HCT116 (cell line): ENCODE measurements around the gene CNNM3. TPM values are rescaled to one million over a fixed set of nuclear protein-coding genes. Genes with fewer than 3 reads are reported as not detected.

ENCODE experiments used
- ATAC-seq: fragments of 200-7000 bp; cut with Tn5 transposase; 2 replicates; pipeline ENCODE4 v1.9.1; 2020; ENCODE audit warnings: mild to moderate bottlenecking, moderate library complexity
- BruUV-seq: library from RNA; stranded (reverse); fragments of 400-500 nt; replicated peaks from 2 replicates; lab custom pipeline; 2021; lab: Mats Ljungman, UMichigan
- CTCF ChIA-PET: fragments of 300-600 bp; sonication (Branson Sonifier 250); formaldehyde crosslinking; loops from one replicate; lab custom pipeline; 2021; ENCODE audit warnings: antibody characterized with exemption; lab: Charles Lee
- POLR2A ChIA-PET: fragments of 300-600, 350-600 bp; sonication (Branson Sonifier 250); formaldehyde crosslinking; loops from one replicate; lab custom pipeline; 2021; ENCODE audit warnings: antibody characterized with exemption; lab: Charles Lee
- RAD21 ChIA-PET, 2 experiments: fragments of 300-600 bp; sonication (Branson Sonifier 250); formaldehyde crosslinking; loops; one replicate each; lab custom pipeline; 2023; ENCODE audit warnings: low total read pairs in 2 of 2; ENCODE audit not compliant: uncharacterized antibody in 2 of 2, unreplicated experiment in 2 of 2, low non-redundant PET in 1 of 2; lab: Charles Lee
- DNase-seq: peaks from one replicate; pipeline ENCODE4 v3.0.0-alpha.2; 2010; ENCODE audit warnings: low read depth, low spot score
- H2AFZ ChIP-seq: fragments of 200-600 bp; shearing (Covaris generic), sonication (generic); 2 replicates; pipeline ENCODE4 v1.6.1; 2017; ENCODE audit warnings: low read depth, mixed run types, mixed read lengths, antibody characterized with exemption, low read length; ENCODE audit not compliant: poor library complexity, severe bottlenecking
- H3K27ac ChIP-seq: 2 replicates; pipeline ENCODE4 v1.5.1; 2012; ENCODE audit warnings: low read depth, low read length
- H3K27me3 ChIP-seq: fragments of 200-600 bp; sonication (generic); 2 replicates; pipeline ENCODE4 v1.6.1; 2016; ENCODE audit warnings: mixed run types, low read length, mixed read lengths; ENCODE audit not compliant: insufficient read depth
- H3K36me3 ChIP-seq, 2 experiments: fragments of 200-500 bp in 1 of 2; fragments of 200-600 bp in 1 of 2; sonication (Bioruptor generic) in 1 of 2; sonication (generic) in 1 of 2; 2 replicates each; pipeline versions ENCODE4 v1.5.1 to v1.6.1; 2014 to 2016; ENCODE audit warnings: low read length in 2 of 2, inconsistent platforms in 1 of 2, mixed read lengths in 1 of 2, mixed run types in 1 of 2; ENCODE audit not compliant: insufficient read depth in 2 of 2, control insufficient read depth in 1 of 2
- H3K4me1 ChIP-seq, 2 experiments: fragments of 200-600 bp in 1 of 2; sonication (generic) in 1 of 2; 2 replicates each; pipeline versions ENCODE4 v1.5.1 to v1.6.1; 2012 to 2017; ENCODE audit warnings: low read length in 2 of 2, inconsistent platforms in 1 of 2, mild to moderate bottlenecking in 1 of 2, mixed read lengths in 1 of 2, mixed run types in 1 of 2, moderate library complexity in 1 of 2; ENCODE audit not compliant: insufficient read depth in 2 of 2, control insufficient read depth in 1 of 2
- H3K4me2 ChIP-seq: fragments of 200-600 bp; sonication (generic); 2 replicates; pipeline ENCODE4 v1.6.1; 2017; ENCODE audit warnings: mixed run types, low read length, mixed read lengths
- H3K4me3 ChIP-seq, 2 experiments: fragments of 200-600 bp in 1 of 2; sonication (generic) in 1 of 2; replicated peaks in 1 of 2; 2 replicates each; pipeline ENCODE4 v1.5.1; 2011 to 2016; ENCODE audit warnings: low read length in 2 of 2, control low read depth in 1 of 2, low read depth in 1 of 2, mild to moderate bottlenecking in 1 of 2, mixed read lengths in 1 of 2, mixed run types in 1 of 2
- H3K79me2 ChIP-seq: fragments of 200-600 bp; sonication (generic); 2 replicates; pipeline ENCODE4 v1.6.1; 2017; ENCODE audit warnings: mild to moderate bottlenecking, mixed run types, low read length, moderate library complexity, mixed read lengths; ENCODE audit not compliant: insufficient read depth
- H3K9ac ChIP-seq: fragments of 200-600 bp; sonication (generic); 2 replicates; pipeline ENCODE4 v1.6.1; 2016; ENCODE audit warnings: low read length, mixed read lengths
- H3K9me2 ChIP-seq: fragments of 200-600 bp; sonication (generic), shearing (Covaris generic); 2 replicates; pipeline ENCODE4 v1.6.1; 2017; ENCODE audit warnings: mixed run types, mild to moderate bottlenecking, moderate library complexity; ENCODE audit not compliant: insufficient read depth
- H3K9me3 ChIP-seq, 2 experiments: fragments of 200-500 bp in 1 of 2; fragments of 200-600 bp in 1 of 2; sonication (Bioruptor generic) in 1 of 2; sonication (generic) in 1 of 2; 2 replicates each; pipeline ENCODE4 v1.6.1; 2014 to 2017; ENCODE audit warnings: low read length in 2 of 2, mixed read lengths in 2 of 2, inconsistent platforms in 1 of 2, low read depth in 1 of 2, mild to moderate bottlenecking in 1 of 2, mixed run types in 1 of 2, moderate library complexity in 1 of 2; ENCODE audit not compliant: control insufficient read depth in 1 of 2, insufficient read depth in 1 of 2
- H4K20me1 ChIP-seq: fragments of 200-600 bp; sonication (generic), shearing (Covaris generic); 2 replicates; pipeline ENCODE4 v1.6.1; 2017; ENCODE audit warnings: mixed run types, mild to moderate bottlenecking, moderate library complexity; ENCODE audit not compliant: insufficient read depth
- CEBPB ChIP-seq: IDR thresholded peaks from 2 replicates; pipeline ENCODE4 v1.6.1; 2012; ENCODE audit warnings: low read depth
- CTCF ChIP-seq, 3 experiments: fragments of 200-600 bp in 1 of 3; sonication (generic) in 1 of 3; IDR thresholded peaks in 2 of 3; conservative IDR thresholded peaks in 1 of 3; 2 replicates each; pipeline ENCODE4 v1.5.1; 2012 to 2017; ENCODE audit warnings: low read depth in 2 of 3, low read length in 2 of 3, antibody characterized with exemption in 1 of 3, borderline replicate concordance in 1 of 3, control low read depth in 1 of 3, mild to moderate bottlenecking in 1 of 3, mixed read lengths in 1 of 3, mixed run types in 1 of 3, moderate library complexity in 1 of 3; ENCODE audit not compliant: insufficient read depth in 1 of 3
- EGR1 ChIP-seq: IDR thresholded peaks from 2 replicates; pipeline ENCODE4 v1.6.1; 2012; ENCODE audit warnings: low read depth
- EZH2 ChIP-seq: fragments of 200-600 bp; sonication (generic); IDR thresholded peaks from 2 replicates; pipeline ENCODE4 v1.6.1; 2017; ENCODE audit warnings: antibody characterized with exemption, mixed run types
- EZH2phosphoT487 ChIP-seq: fragments of 200-600 bp; IDR thresholded peaks from 2 replicates; pipeline ENCODE4 v1.6.1; 2018; ENCODE audit warnings: antibody characterized with exemption, borderline replicate concordance
- FOSL1 ChIP-seq: IDR thresholded peaks from 2 replicates; pipeline ENCODE4 v1.6.1; 2012; ENCODE audit warnings: low read depth
- JUND ChIP-seq: IDR thresholded peaks from 2 replicates; pipeline ENCODE4 v1.6.1; 2012
- MAX ChIP-seq: IDR thresholded peaks from 2 replicates; pipeline ENCODE4 v1.6.1; 2012
- POLR2A ChIP-seq: IDR thresholded peaks from 2 replicates; pipeline ENCODE4 v1.7.0; 2011; ENCODE audit warnings: borderline replicate concordance; ENCODE audit not compliant: insufficient read depth, insufficient read length; ENCODE audit errors: extremely low read depth
- POLR2AphosphoS5 ChIP-seq: IDR thresholded peaks from 2 replicates; pipeline ENCODE4 v1.6.1; 2011; ENCODE audit warnings: mild to moderate bottlenecking, low read depth, low read length, moderate library complexity
- REST ChIP-seq: IDR thresholded peaks from 2 replicates; pipeline ENCODE4 v1.6.1; 2012; ENCODE audit warnings: low read depth
- SIN3A ChIP-seq: IDR thresholded peaks from 2 replicates; pipeline ENCODE4 v1.6.1; 2012; ENCODE audit warnings: low read depth
- SP1 ChIP-seq: IDR thresholded peaks from 2 replicates; pipeline ENCODE4 v1.6.1; 2012; ENCODE audit warnings: low read depth
- SRF ChIP-seq: IDR thresholded peaks from 2 replicates; pipeline ENCODE4 v1.6.1; 2012; ENCODE audit warnings: low read depth
- YY1 ChIP-seq: IDR thresholded peaks from 2 replicates; pipeline ENCODE4 v1.6.1; 2011; ENCODE audit warnings: low read length, low read depth, moderate library complexity, mild to moderate bottlenecking; ENCODE audit not compliant: insufficient replicate concordance; ENCODE audit errors: extremely low read depth
- ZFX ChIP-seq: fragments of 450-650 bp; IDR thresholded peaks from 2 replicates; pipeline ENCODE4 v1.6.1; 2017
- ZNF274 ChIP-seq: fragments of 200-500 bp; sonication (Bioruptor generic); IDR thresholded peaks from 2 replicates; pipeline ENCODE4 v1.6.1; 2014; ENCODE audit warnings: mild to moderate bottlenecking, low read depth, low read length, inconsistent platforms
- intact Hi-C: fragments of 100-400 bp; cut with micrococcal nuclease; formaldehyde crosslinking; loops from 2 replicates; pipeline ENCODE4 v1.10.0; 2022
- total RNA-seq: library from RNA; stranded (reverse); gene quantifications from one replicate; pipeline ENCODE4 v1.2.1, GENCODE V29; 2021; ENCODE audit not compliant: unreplicated experiment
- TF ChIP-seq, protein P1 (sequence below): IDR thresholded peaks from 2 replicates; pipeline ENCODE4 v1.6.1; 2011; ENCODE audit warnings: mild to moderate bottlenecking, low read length, moderate library complexity; ENCODE audit not compliant: insufficient replicate concordance; ENCODE audit errors: extremely low read depth

CNNM3 gene
- total RNA-seq, 1 experiment from 2014 or later, result 31.1 TPM

DNA sequence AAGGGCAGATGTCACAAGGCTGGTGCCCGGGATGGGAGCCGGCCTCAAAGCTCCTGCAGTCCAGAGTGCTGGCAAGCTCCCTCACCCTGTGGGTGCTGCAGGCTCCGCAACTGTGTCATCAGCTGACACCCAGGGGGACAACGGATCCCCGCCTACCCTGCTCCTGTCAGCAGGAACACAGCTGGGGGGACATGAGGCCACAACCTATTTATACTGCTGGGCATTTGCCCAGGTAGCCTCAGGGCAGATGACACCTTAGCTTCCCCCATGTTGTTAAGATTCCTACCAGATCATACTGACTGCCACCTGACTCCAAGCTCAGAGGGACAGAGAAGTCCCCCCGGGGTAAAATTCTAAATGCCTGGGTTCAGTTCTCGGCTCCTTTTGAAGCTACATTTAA is 26.5 kb downstream of the CNNM3 start:
- Histone ChIP-seq H3K36me3 (peaks cover 2 to 4% of the 10 kb centered on the region in 2 experiments; a peak in 3 of 4 replicates), H3K9ac (no peak overlapping the region), H3K9me2 (no peaks in the 10 kb centered on the region), H3K27me3 (no peaks in the 10 kb centered on the region), H3K4me2 (no peak overlapping the region), H3K9me3 (no peaks in the 10 kb centered on the region), H3K27ac (no peak overlapping the region), H4K20me1 (no peaks in the 10 kb centered on the region), H3K79me2 (no peaks in the 10 kb centered on the region), H2AFZ (no peak overlapping the region), H3K4me1 (no peaks in the 10 kb centered on the region), H3K4me3 (no peak overlapping the region)
- ATAC-seq (no peak), DNase-seq (no peak)
- ChIA-PET POLR2A (interaction anchor here (1.3 kb wide), 1 partner anchor 15 kb away, joined by 3 read pairs; the partner anchor contains the start of gene ANKRD39), RAD21 (no interaction called here), CTCF (interaction anchor here (1.2 kb wide), 1 partner anchor 15 kb away, joined by 3 read pairs; the partner anchor contains the start of gene ANKRD39)
- intact Hi-C loops, result no loop called here
- no peak for TF ChIP-seq JUND
- no peak for TF ChIP-seq SRF
- no peak for TF ChIP-seq FOSL1
- TF ChIP-seq SIN3A, result no peak
- TF ChIP-seq REST, result no peak
- no peak for TF ChIP-seq CEBPB
- no peak for TF ChIP-seq POLR2AphosphoS5
- TF ChIP-seq YY1, result no peak
- TF ChIP-seq SP1, result no peak
- no peak for TF ChIP-seq EGR1
- TF ChIP-seq EZH2phosphoT487, result no peak
- TF ChIP-seq POLR2A, result no peak
- no peak for TF ChIP-seq ZNF274
- TF ChIP-seq CTCF (IDR thresholded peaks at IDR 0.05 in 2 of 3, conservative IDR thresholded peaks at IDR 0.05 in 1 of 3; ENCODE audit: borderline replicate concordance in 1 of 3, insufficient read depth in 1 of 3, low read depth in 2 of 3, low read length in 2 of 3), result no peak
- TF ChIP-seq EZH2, result no peak
- no peak for TF ChIP-seq ZFX
- TF ChIP-seq, protein P1, sequence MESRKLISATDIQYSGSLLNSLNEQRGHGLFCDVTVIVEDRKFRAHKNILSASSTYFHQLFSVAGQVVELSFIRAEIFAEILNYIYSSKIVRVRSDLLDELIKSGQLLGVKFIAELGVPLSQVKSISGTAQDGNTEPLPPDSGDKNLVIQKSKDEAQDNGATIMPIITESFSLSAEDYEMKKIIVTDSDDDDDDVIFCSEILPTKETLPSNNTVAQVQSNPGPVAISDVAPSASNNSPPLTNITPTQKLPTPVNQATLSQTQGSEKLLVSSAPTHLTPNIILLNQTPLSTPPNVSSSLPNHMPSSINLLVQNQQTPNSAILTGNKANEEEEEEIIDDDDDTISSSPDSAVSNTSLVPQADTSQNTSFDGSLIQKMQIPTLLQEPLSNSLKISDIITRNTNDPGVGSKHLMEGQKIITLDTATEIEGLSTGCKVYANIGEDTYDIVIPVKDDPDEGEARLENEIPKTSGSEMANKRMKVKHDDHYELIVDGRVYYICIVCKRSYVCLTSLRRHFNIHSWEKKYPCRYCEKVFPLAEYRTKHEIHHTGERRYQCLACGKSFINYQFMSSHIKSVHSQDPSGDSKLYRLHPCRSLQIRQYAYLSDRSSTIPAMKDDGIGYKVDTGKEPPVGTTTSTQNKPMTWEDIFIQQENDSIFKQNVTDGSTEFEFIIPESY, result no peak
- no peak for TF ChIP-seq MAX
- BruUV-seq, result no TSS peak
